Stimulated activated CD4-positive, alpha-beta T cell treated with anti-CD3 and anti-CD28 coated beads, Interleukin-1b, Interleukin-23, amount 100 ng/mL, for 1 hour (primary cell): ENCODE results near the gene ELF1.

Experiments used
- DNase-seq, 2 donors: peaks; one replicate each; pipeline ENCODE4 v3.0.0-alpha.2; 2020; ENCODE audit warnings: low read depth in 2 of 2

Gene ELF1

GRCh38 chr13:41019011-41019487, at the start of gene ELF1:
Gene ELF1 (minus strand): TSS chr13:41019316. CDS start chr13:40982054, 37,262 bp downstream.
- DNase-seq: no peak

DNA sequence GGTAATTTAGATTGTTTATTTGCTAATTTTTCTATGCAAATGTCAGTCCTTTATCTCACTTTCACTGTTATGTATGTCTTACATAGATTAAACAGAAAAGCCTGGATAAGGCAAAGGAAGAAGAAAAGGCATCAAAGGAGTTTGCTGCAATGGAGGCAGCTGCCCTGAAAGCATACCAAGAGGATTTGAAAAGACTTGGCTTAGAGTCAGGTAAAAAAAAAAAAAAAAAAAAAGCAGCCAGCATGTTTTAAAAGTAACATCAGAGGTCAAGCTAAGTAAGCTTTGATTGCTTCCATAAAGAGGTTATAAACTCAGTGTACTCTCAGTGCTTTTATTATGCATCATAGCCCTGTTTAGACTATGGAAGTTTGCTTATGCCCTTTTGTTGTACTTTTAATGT, 46.0 kb upstream of the ELF1 start:
- DNase-seq: no peak

- DNase-seq: no peak
Measured at GRCh38 chr13:41064493-41064892, 45.4 kb upstream of the ELF1 start.

GRCh38 chr13:41061914-41062837, 43.1 kb upstream of the ELF1 start:
- no peak for DNase-seq

GRCh38 chr13:41061075-41061913, 42.2 kb upstream of the ELF1 start, which contains the start of gene WBP4:
Gene WBP4 (plus strand): TSS chr13:41061509. CDS start chr13:41061674, 165 bp downstream.
- peak; percentile 52 to 81 for DNase-seq

- DNase-seq: peak; percentile 61 to 76
Measured at GRCh38 chr13:41060724-41061074, 41.6 kb upstream of the ELF1 start.

DNA sequence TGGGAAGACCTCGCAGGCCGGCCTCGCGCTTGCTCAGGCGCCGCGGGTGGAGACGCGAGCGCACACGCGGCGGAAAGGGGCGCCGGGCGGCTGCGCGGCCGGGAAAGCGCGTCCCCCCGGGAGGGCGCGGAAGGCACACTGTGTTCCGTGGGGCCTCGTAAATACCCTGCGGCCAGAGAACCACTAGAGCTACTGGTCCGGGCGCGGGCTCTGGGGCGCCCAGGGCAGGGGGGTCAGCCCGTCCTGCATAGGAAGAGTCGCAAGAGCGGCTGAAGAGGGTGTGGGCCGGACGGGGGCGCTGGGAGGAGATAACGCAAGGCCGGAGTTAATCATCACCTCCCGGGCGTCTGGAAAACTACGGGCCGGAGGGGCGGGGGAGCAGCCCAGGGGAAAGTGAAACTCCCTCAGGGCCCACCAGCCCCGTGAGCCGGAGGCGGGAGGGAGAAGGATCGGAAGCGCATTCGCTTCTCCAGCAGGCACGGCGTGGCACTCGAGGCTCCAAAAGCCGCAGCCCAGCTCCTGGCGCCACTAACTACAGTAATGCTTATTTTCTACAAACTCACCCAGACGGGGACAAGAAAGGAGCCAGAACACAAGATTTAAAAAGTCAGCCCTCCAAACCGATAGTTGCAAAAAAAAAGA, 41.1 kb upstream of the ELF1 start:
- peak; percentile 16 to 62 for DNase-seq

DNA sequence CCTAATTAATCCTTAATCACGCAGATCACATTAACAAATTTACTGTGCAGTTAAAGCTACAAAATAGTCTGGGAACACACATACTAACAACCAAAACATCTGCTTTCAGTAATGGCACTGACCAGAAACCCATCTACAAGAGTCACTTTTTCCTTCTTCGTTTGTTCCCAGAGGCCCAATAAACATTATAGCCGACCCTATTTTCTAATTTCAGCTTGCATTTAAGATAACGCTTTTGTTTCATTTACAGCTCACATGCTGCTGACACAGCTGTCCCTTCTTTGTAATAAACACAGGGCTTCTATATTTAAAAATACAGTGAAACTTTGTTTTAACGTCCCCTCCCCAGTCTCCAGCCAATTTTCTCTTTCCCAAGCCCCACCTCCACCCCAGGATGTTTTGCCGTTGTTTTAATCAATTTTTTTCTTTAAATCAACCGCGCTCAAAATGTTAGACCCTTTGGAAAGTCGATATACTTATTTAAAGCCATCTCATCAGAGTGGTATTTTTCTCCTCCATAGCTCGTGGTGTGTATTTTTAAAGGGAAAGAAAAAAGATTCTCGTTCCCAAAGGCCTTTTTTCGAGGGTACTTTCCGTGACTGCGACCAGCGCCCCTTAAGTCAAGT, 40.5 kb upstream of the ELF1 start:
- DNase-seq: no peak

DNA sequence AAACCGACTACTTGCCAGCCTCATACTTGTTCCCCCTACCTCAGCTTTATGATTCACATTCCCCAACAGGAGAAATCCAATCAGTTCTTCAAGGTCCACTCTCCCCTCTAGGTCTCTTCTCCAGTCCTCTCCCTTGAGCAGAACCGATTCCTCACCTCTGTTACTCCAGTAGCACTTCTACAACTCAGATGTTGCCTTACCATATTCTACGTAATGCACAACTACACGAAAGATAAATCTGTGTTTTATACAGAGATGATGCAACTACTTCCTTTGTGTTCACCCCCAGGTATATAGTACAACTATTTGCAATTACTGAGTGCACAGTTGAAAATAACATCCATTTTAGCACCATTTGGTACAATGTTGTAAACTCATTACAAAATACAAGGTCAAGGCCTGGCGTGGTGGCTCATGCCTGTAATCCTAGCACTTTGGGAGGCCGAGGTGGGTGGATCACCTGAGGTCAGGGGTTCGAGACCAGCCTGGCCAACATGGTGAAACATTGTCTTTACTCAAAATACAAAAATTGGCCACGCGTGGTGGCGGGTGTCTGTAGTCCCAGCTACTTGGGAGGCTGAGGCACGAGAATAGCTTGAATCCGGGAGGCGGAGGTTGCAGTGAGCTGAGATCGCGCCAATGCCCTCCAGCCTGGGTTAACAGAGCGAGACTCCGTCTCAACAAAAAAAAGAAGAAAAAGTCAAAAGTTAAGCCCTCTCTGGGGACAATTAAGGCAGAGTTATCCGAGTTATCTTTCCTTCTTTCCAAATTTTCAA, 39.4 kb upstream of the ELF1 start:
- no peak for DNase-seq

DNA sequence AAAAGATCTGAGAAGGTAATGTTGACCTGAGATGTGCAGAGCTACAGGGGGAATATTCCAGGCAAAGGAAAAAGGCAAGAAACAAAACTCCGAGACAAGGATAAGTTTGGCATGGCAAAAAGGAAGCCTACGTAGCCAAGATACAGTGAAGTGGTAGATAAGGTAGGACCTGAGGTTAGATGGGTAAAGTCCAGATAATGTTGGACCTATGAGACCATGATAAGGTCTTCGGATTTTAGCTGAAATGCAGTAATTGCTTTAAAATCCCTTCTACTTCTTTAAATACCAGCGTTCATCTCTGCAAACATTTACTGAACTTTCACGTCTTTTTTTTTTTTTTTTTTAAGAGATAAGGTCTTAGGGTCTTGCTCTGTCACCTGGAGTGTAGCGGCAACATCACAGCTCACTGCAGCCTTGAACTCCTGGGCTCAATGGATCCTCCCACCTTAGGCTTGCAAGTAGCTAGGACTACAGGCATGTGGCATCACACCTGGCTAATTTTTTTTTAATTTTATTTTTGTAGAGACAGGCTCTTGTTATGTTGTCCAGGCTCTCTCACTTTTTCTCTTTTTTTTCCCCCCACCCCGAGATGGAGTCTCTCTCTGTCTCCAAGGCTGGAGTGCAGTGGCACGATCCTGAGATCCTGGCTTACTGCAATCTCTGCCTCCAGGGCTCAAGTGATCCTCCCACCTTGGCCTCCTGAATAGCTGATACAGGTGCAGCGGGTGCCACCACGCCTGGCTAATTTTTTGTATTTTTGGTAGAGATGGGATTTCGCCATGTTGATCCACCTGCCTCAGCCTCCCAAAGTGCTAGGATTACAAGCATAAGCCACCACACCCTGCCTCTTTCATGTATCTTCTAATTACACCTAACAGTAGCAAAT, 38.0 kb upstream of the ELF1 start:
- DNase-seq: no peak

GRCh38 chr13:41056194-41056593, 37.1 kb upstream of the ELF1 start:
- no peak for DNase-seq

DNA sequence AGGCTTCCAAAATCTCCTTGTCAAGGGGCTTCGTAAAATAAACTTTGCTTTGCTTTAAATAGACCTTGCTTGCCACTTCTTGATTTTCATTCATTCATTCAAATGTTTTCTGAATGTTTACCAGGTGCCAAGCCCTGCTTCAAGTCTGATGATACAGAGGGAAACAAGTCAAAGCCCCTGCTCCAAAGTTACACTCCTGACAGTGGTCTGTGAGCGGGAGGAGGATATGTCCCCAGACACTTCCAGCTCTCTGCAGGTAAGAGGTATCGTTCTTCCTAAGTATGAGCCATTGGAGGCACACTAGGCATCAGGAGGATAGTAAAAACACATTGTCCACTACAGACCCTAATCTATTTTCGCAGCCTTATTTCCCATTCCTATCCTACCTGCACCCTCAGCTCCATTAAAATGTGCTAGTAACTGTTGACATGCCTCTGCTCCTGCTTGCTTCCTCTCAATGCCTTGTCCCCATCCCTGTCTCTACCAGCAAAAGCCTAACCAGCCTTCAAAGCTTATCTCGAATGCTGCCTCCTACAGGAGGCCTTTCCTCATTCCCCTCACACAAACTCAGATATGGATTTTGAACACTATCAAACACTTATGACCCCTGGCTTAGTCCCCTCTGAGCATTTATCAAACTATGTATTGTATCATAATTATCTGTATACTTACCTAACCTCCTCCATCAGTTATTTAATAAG, 36.0 kb upstream of the ELF1 start:
- DNase-seq: no peak

DNA sequence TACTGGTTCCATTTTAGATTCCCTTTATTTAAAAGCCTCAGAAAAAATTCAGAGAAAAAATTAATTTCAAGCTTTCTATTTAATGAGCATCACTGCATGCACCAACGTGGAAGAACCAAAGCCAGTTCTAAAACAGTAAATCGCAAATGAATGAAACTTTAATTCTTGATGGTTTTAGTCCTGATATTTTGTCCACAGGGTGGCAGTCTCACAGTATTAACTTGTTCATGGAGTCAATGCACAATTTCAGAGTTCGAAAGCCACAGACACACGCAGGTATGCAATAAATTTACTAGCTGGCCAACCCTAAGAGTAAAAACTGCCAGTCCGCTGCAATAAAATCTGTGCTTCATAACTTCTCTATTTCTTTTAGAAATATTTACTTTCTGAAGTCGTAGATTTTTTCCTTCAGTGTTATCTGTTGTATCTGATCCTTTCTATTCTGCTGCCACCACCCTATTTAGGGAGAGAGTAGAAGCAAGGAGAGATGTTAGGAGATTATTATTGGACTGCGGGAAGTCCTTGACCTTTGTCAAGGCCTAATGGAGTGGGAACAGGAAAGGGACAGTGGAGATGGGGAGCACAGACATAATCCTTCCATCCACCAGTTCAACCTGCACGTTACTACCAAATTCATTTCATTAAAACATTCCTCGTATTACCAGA, 35.2 kb upstream of the ELF1 start:
- DNase-seq: no peak

GRCh38 chr13:41053384-41053826, 34.3 kb upstream of the ELF1 start:
- DNase-seq: no peak

DNA sequence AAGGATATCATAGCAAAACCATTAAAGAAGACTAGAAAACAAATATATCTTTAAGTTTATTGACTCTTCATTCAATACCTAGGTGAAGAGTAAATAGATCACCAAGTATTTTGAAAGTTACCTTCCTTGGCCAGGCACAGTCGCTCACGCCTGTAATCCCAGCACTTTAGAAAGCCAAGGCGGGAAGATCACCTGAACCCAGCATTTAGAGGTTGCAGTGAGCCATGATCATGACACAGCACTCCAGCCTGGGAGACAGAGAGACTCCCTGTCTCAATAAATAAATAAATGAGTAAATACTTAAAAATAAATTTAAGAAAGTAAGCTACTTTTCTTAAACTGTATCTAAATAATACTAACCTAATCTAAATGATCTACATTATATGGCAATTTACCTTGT, 33.3 kb upstream of the ELF1 start:
- DNase-seq: no peak

GRCh38 chr13:41049480-41050440, 30.6 kb upstream of the ELF1 start:
- no peak for DNase-seq

DNA sequence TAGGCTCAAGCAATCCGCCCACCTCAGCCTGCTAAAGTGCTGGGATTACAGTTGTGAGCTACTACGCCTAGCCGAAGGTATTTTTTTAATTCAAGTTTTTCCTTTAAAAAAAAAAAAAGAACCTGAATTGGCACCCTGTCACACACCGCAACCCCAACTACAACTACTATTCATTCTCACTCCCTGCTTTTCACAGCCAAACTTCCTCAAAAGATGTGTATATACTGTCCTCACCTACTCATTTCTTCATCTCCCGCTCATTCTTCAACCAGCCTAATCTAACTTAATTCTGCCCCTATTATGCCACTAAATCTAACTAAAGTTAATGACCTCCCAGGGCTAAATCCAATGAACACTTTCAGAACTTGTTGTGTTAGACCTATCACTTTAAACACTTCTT, 29.5 kb upstream of the ELF1 start:
- DNase-seq: no peak
